ENCODE data around the gene EFCAB13. TPM values are rescaled to one million over a fixed set of nuclear protein-coding genes. Genes with fewer than 3 reads are reported as not detected.
"Not testable (repeated sequence)": the region's sequence is repeated elsewhere in the genome, so short reads cannot be mapped to it uniquely, and the experiment has no call there.

The EFCAB13 gene
- total and polyA plus RNA-seq, 12 donors = 0.32 to 3.8 (median 2.1) TPM

- 99 to 100% methylated on average over 1 of the region's 1 CpG for WGBS, 2 donors
- DNase-seq = no peak
- H3K36me3 ChIP-seq = peaks cover 0 to 28% (median 0%) of the 10 kb centered on the region in 9 donors
Measured at GRCh38 chr17:47373002-47373401, 49.2 kb downstream of the EFCAB13 start.

DNA sequence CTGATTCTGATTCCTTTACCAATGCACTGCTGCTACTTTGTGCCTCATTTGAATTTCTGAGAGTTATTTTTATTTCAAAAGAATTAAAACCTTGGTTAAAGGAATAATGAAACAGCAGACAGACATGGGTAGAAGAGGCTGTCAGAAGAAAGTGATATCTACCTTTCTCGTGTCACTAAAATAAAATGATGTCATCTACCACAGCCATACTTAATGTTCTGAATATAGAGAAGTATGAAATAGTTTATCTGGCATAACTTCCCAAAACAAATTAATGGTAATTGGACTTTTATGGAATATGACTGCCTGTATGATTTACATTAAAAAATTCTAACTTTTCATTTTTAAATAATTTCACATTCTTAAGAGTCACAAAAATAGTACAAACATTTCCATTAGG lies 52.5 kb downstream of the EFCAB13 start:
- H3K4me1 ChIP-seq = no peaks in the 10 kb centered on the region
- no peak overlapping the region for H3K4me3 ChIP-seq
- H3K27ac ChIP-seq = no peak overlapping the region
- no peak for DNase-seq
- peaks cover 0 to 24% (median 15%) of the 10 kb centered on the region in 11 donors for H3K9me3 ChIP-seq
- no peaks in the 10 kb centered on the region for H3K27me3 ChIP-seq
- peaks cover 0 to 28% (median 0%) of the 10 kb centered on the region in 9 donors for H3K36me3 ChIP-seq
- 87 to 94% methylated on average over 1 of the region's 1 CpG for WGBS, 2 donors
- no peak for ATAC-seq
- intact Hi-C loops (cut with DNase I) = no loop called here
- TF ChIP-seq, protein P1, sequence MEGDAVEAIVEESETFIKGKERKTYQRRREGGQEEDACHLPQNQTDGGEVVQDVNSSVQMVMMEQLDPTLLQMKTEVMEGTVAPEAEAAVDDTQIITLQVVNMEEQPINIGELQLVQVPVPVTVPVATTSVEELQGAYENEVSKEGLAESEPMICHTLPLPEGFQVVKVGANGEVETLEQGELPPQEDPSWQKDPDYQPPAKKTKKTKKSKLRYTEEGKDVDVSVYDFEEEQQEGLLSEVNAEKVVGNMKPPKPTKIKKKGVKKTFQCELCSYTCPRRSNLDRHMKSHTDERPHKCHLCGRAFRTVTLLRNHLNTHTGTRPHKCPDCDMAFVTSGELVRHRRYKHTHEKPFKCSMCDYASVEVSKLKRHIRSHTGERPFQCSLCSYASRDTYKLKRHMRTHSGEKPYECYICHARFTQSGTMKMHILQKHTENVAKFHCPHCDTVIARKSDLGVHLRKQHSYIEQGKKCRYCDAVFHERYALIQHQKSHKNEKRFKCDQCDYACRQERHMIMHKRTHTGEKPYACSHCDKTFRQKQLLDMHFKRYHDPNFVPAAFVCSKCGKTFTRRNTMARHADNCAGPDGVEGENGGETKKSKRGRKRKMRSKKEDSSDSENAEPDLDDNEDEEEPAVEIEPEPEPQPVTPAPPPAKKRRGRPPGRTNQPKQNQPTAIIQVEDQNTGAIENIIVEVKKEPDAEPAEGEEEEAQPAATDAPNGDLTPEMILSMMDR (IDR thresholded peaks at IDR 0.05) = no peak

More at GRCh38 chr17:47373002-47373401, 49.2 kb downstream of the EFCAB13 start:
- Histone ChIP-seq H3K27ac (no peak overlapping the region), H3K27me3 (no peaks in the 10 kb centered on the region), H3K9me3 (peaks cover 0 to 24% (median 15%) of the 10 kb centered on the region in 11 donors), H3K4me1 (no peaks in the 10 kb centered on the region), H3K4me3 (no peak overlapping the region)
- intact Hi-C loops (cut with DNase I) = no loop called here
- ATAC-seq = no peak
- TF ChIP-seq, protein P1 (IDR thresholded peaks at IDR 0.05) = no peak

DNA sequence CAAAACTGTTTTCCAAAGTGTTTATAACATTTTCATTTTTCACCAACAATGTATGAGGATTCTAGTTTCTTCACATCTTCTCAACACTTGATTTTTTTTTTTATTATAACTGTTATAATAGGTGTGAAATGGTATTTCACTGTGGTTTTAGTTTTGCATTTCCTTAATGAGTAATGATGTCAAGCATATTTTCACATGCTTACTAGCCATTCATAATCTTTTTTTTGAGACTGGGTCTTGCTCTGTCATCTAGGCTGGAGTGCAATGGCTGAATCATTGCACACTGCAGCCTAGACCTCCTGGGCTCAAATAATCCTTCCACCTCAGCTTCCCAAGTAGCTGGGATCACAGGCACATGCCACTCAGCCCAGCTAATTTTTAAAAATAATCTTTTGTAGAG lies 65.1 kb downstream of the EFCAB13 start:
- ATAC-seq (no peak), DNase-seq (no peak)
- TF ChIP-seq, protein P1 (IDR thresholded peaks at IDR 0.05) = no peak
- H3K27ac ChIP-seq = no peak overlapping the region
- no peaks in the 10 kb centered on the region for H3K27me3 ChIP-seq
- H3K9me3 ChIP-seq = peaks cover 0 to 6% (median 0%) of the 10 kb centered on the region in 11 donors
- H3K4me3 ChIP-seq = no peak overlapping the region
- intact Hi-C loops (cut with DNase I) = no loop called here
- H3K36me3 ChIP-seq = peaks cover 0 to 8% (median 0%) of the 10 kb centered on the region in 9 donors
- no peaks in the 10 kb centered on the region for H3K4me1 ChIP-seq

DNA sequence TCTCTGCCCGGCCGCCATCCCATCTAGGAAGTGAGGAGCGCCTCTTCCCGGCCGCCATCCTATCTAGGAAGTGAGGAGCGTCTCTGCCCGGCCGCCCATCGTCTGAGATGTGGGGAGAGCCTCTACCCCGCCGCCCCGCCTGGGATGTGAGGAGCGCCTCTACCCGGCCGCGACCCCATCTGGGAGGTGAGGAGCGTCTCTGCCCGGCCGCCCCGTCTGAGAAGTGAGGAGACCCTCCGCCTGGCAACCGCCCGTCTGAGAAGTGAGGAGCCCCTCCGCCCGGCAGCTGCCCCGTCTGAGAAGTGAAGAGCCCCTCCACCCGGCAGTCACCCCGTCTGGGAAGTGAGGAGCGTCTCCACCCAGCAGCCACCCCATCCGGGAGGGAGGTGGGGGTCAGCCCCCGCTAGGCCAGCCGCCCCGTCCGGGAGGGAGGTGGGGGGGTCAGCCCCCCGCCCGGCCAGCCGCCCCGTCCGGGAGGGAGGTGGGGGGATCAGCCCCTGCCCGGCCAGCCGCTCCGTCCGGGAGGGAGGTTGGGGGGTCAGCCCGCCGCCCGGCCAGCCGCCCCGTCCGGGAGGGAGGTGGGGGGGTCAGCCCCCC lies 73.9 kb downstream of the EFCAB13 start:
- ATAC-seq = not testable (repeated sequence)

DNA sequence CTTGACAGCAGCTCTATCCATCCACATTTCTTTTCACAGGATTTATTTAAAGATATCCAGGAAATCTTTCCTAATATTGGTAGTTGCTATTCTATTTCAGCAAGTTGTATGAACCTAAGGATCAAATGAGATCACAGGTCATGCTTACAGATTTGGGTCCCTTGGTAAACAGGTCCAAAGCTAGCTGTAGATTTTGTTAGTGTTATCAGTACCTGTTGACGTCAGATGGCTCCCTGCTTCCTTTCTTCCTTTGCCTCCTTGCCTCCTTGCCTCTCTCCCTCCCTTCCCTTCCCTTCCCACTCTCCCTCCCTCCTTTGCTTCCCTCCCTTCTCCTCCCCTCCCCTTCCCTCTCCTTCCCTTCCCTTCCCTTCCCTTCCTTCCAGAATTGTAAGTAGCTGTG lies 76.6 kb downstream of the EFCAB13 start:
- Histone ChIP-seq H3K36me3 (no peaks in the 10 kb centered on the region), H3K4me1 (no peaks in the 10 kb centered on the region), H3K4me3 (no peak overlapping the region), H3K27me3 (no peaks in the 10 kb centered on the region), H3K9me3 (no peaks in the 10 kb centered on the region), H3K27ac (no peak overlapping the region)
- DNase-seq = no peak
- WGBS, 2 donors = 59 to 79% methylated on average over 1 of the region's 1 CpG
- ATAC-seq = no peak
- TF ChIP-seq, protein P1 (IDR thresholded peaks at IDR 0.05) = no peak
- intact Hi-C loops (cut with DNase I) = no loop called here

More for the DNA sequence above, 73.9 kb downstream of the EFCAB13 start:
- H3K27ac ChIP-seq; DNase-seq; H3K27me3 ChIP-seq; intact Hi-C loops (cut with DNase I); H3K4me3 ChIP-seq; H3K4me1 ChIP-seq; H3K9me3 ChIP-seq: not testable (repeated sequence)
- WGBS, 2 donors = 97% methylated on average over 24 to 43 of the region's 49 CpGs
- peaks cover 0 to 10% (median 0%) of the 10 kb centered on the region in 9 donors for H3K36me3 ChIP-seq
